IMR-90 (cell line): Measurements from ENCODE around the gene RNU1-4. TPM values are rescaled to one million over a fixed set of nuclear protein-coding genes. Genes with fewer than 3 reads are reported as not detected.
A peak's percentile ranks its signal among the peaks of the same experiment; 100 is the strongest.
"Not testable (repeated sequence)": the region's sequence is repeated elsewhere in the genome, so short reads cannot be mapped to it uniquely, and the experiment has no call there.

Source experiments
- ATAC-seq: fragments of 200-7000 bp; cut with Tn5 transposase; 2 replicates; pipeline ENCODE4 v1.9.1; 2020; ENCODE audit warnings: low read depth, mild to moderate bottlenecking, moderate library complexity
- BruUV-seq: library from RNA; stranded (reverse); fragments of 400-500 nt; replicated peaks from 2 replicates; lab custom pipeline; 2021; lab: Mats Ljungman, UMichigan
- CTCF ChIA-PET: fragments of 300-600 bp; formaldehyde crosslinking; extraction: SDS; loops from one replicate; lab custom pipeline; 2021; ENCODE audit warnings: antibody characterized with exemption; lab: Yijun Ruan, JAX
- POLR2A ChIA-PET: fragments of 300-600 bp; sonication (Branson Sonifier 250); formaldehyde crosslinking; loops from one replicate; lab custom pipeline; 2022; ENCODE audit warnings: antibody characterized with exemption; ENCODE audit not compliant: unreplicated experiment; lab: Charles Lee
- DNase-seq: peaks from one replicate; pipeline ENCODE4 v3.0.0; 2013
- H2AFZ ChIP-seq: replicated peaks from 2 replicates; pipeline ENCODE3; 2013; ENCODE audit warnings: low read length, mild to moderate bottlenecking; ENCODE audit not compliant: poor library complexity
- H2AK5ac ChIP-seq: 2 replicates; pipeline ENCODE4 v1.6.1; 2013; ENCODE audit warnings: low read depth, low read length, inconsistent platforms
- H2AK9ac ChIP-seq: replicated peaks from 2 replicates; pipeline ENCODE3; 2013; ENCODE audit warnings: mild to moderate bottlenecking, low read depth, low read length, moderate library complexity; ENCODE audit not compliant: poor library complexity
- H2BK120ac ChIP-seq: 2 replicates; pipeline ENCODE4 v1.6.1; 2013; ENCODE audit warnings: low read depth, low read length, inconsistent platforms
- H2BK15ac ChIP-seq: 3 replicates; pipeline ENCODE4 v1.6.1; 2013; ENCODE audit warnings: low read depth, low read length, inconsistent platforms
- H2BK20ac ChIP-seq: 2 replicates; pipeline ENCODE4 v1.6.1; 2013; ENCODE audit warnings: low read depth, mild to moderate bottlenecking, inconsistent platforms, low read length, moderate library complexity
- H2BK5ac ChIP-seq: 2 replicates; pipeline ENCODE4 v1.6.1; 2013; ENCODE audit warnings: mild to moderate bottlenecking, low read depth, low read length, inconsistent platforms; ENCODE audit not compliant: poor library complexity, severe bottlenecking
- H3K14ac ChIP-seq: replicated peaks from 2 replicates; pipeline ENCODE4 v1.6.1; 2013; ENCODE audit warnings: low read depth, low read length, inconsistent platforms
- H3K18ac ChIP-seq: 2 replicates; pipeline ENCODE4 v1.6.1; 2013; ENCODE audit warnings: low read depth, low read length, control low read depth
- H3K23ac ChIP-seq: 2 replicates; pipeline ENCODE4 v1.6.1; 2013; ENCODE audit warnings: low read depth, low read length, inconsistent platforms
- H3K27ac ChIP-seq: 2 replicates; pipeline ENCODE4 v1.5.1; 2013; ENCODE audit warnings: mild to moderate bottlenecking, control low read depth, low read length; ENCODE audit not compliant: insufficient read depth
- H3K27me3 ChIP-seq: 2 replicates; pipeline ENCODE4 v1.6.1; 2013; ENCODE audit warnings: low read length; ENCODE audit not compliant: control insufficient read depth, insufficient read depth
- H3K36me3 ChIP-seq: 2 replicates; pipeline ENCODE4 v1.6.1; 2013; ENCODE audit warnings: low read length, mixed read lengths; ENCODE audit not compliant: control insufficient read depth, insufficient read depth
- H3K4ac ChIP-seq: 2 replicates; pipeline ENCODE4 v1.6.1; 2013; ENCODE audit warnings: low read depth, low read length, inconsistent platforms
- H3K4me1 ChIP-seq: 2 replicates; pipeline ENCODE4 v1.6.1; 2013; ENCODE audit warnings: low read length, mixed read lengths; ENCODE audit not compliant: control insufficient read depth, insufficient read depth
- H3K4me2 ChIP-seq: 2 replicates; pipeline ENCODE4 v1.6.1; 2013; ENCODE audit warnings: low read depth, mild to moderate bottlenecking, control low read depth, low read length, moderate library complexity
- H3K4me3 ChIP-seq: 2 replicates; pipeline ENCODE4 v1.5.1; 2013; ENCODE audit warnings: low read depth, mild to moderate bottlenecking, control low read depth, low read length, moderate library complexity; ENCODE audit not compliant: insufficient read depth
- H3K56ac ChIP-seq: 2 replicates; pipeline ENCODE4 v1.6.1; 2013; ENCODE audit warnings: low read length, inconsistent platforms; ENCODE audit not compliant: insufficient read depth; ENCODE audit errors: extremely low read depth
- H3K79me1 ChIP-seq, 2 experiments: 2 replicates each; pipeline ENCODE4 v1.6.1; 2013; ENCODE audit warnings: low read length in 2 of 2, inconsistent platforms in 1 of 2, low read depth in 1 of 2
- H3K9ac ChIP-seq: 2 replicates; pipeline ENCODE4 v1.6.1; 2013; ENCODE audit warnings: low read depth, low read length, control low read depth
- H3K9me1 ChIP-seq: 2 replicates; pipeline ENCODE4 v1.6.1; 2013; ENCODE audit warnings: low read length, inconsistent platforms; ENCODE audit not compliant: insufficient read depth
- H3K9me3 ChIP-seq: 2 replicates; pipeline ENCODE4 v1.6.1; 2013; ENCODE audit warnings: low read length; ENCODE audit not compliant: control insufficient read depth, insufficient read depth
- H4K20me1 ChIP-seq: 2 replicates; pipeline ENCODE4 v1.6.1; 2013; ENCODE audit warnings: low read length, inconsistent platforms; ENCODE audit not compliant: insufficient read depth
- H4K5ac ChIP-seq: 2 replicates; pipeline ENCODE4 v1.6.1; 2013; ENCODE audit warnings: mild to moderate bottlenecking, low read depth, low read length, control low read depth
- H4K8ac ChIP-seq, 2 experiments: 2 replicates each; pipeline ENCODE4 v1.6.1; 2013; ENCODE audit warnings: low read depth in 2 of 2, low read length in 2 of 2, control low read depth in 1 of 2, inconsistent platforms in 1 of 2
- H4K91ac ChIP-seq: 2 replicates; pipeline ENCODE4 v1.6.1; 2013; ENCODE audit warnings: low read depth, low read length, inconsistent platforms; ENCODE audit not compliant: insufficient read depth
- WGBS, 2 experiments: methylation state at CpG; one replicate each; pipeline versions ENCODE4 v1.1.5 to v1.1.7; 2013; ENCODE audit warnings: missing lambda C conversion rate in 2 of 2; ENCODE audit not compliant: insufficient read length in 1 of 2; ENCODE audit errors: extremely low coverage in 2 of 2; 5-methylcytosine and 5-hydroxymethylcytosine counted together
- dilution Hi-C: fragments of 300-500 bp; cut with HindIII; formaldehyde crosslinking; loops from one replicate; pipeline ENCODE4 v1.14.3; 2018; ENCODE audit warnings: low sequenced_read_pairs; ENCODE audit not compliant: unreplicated experiment
- in situ Hi-C: fragments of 300-500 bp; cut with MboI; formaldehyde crosslinking; loops from 3 replicates; pipeline ENCODE4 v1.14.3; 2019; ENCODE audit warnings: low sequenced_read_pairs, inconsistent platforms, mixed read lengths
- intact Hi-C: fragments of 100-400 bp; cut with micrococcal nuclease; formaldehyde crosslinking; loops from 2 replicates; pipeline ENCODE4 v1.10.0; 2022
- polyA plus RNA-seq, 3 experiments: library from polyadenylated mRNA; depleted of rRNA; stranded (reverse); fragments of >200 nt; gene quantifications; 2 replicates each; pipeline ENCODE4 v1.2.3, GENCODE V29; 2012; ENCODE audit warnings: low replicate concordance in 1 of 3
- total RNA-seq: library from RNA; depleted of rRNA; stranded (reverse); fragments of >200 nt; gene quantifications from 2 replicates; pipeline ENCODE4 v1.2.3, GENCODE V29; 2012

Gene RNU1-4
- total and polyA plus RNA-seq, 2 of the 4 experiments (the other 2 are of a cell fraction): under 0.01 TPM; not detected in 1

DNA sequence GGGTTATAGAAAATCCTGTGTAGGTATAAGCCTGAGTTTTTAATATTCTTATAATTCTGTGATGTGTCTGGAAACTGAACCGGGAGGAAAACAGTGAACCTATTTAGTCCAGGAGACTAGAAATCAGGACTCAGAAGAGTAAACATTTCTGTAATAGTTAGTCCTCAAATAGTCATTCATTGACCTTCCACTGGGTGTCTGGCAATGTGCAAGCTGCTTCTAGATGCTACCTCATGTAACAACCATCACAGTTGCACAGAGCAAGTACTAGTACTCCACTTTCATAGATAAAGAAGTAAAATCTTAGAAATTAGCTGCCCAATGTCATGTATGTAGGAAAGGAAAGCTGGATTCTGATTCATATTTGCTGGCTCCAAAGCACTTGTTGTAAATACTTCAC, 15.1 kb downstream of the RNU1-4 start:
- H3K9me1 ChIP-seq, H3K27ac ChIP-seq, DNase-seq, H3K36me3 ChIP-seq, H3K9me3 ChIP-seq, H3K79me1 ChIP-seq, H3K14ac ChIP-seq, BruUV-seq, H3K4me2 ChIP-seq, H2AFZ ChIP-seq, POLR2A ChIA-PET, H3K4ac ChIP-seq, in situ Hi-C loops, H4K5ac ChIP-seq, H2AK9ac ChIP-seq, H3K27me3 ChIP-seq, intact Hi-C loops, H2BK15ac ChIP-seq, H3K56ac ChIP-seq, H3K9ac ChIP-seq, H3K18ac ChIP-seq, H2BK120ac ChIP-seq, dilution Hi-C loops, H2BK20ac ChIP-seq, H2AK5ac ChIP-seq, H3K4me1 ChIP-seq, H2BK5ac ChIP-seq, H3K4me3 ChIP-seq, H3K23ac ChIP-seq, H4K8ac ChIP-seq, H4K91ac ChIP-seq, CTCF ChIA-PET, H4K20me1 ChIP-seq: not testable (repeated sequence)
- no CpG with 5 or more reads among the region's 1 CpG for WGBS, 2 experiments
- ATAC-seq: peak; percentile 31; the same call in 1 of the 2 replicates

GRCh38 chr1:16755932-16756331, 15.6 kb downstream of the RNU1-4 start:
- CTCF ChIA-PET, H3K27ac ChIP-seq, H3K9me1 ChIP-seq, H3K27me3 ChIP-seq, H2BK5ac ChIP-seq, H3K4me3 ChIP-seq, H3K4me1 ChIP-seq, H3K18ac ChIP-seq, BruUV-seq, dilution Hi-C loops, H3K36me3 ChIP-seq, POLR2A ChIA-PET, H3K23ac ChIP-seq, H2AK5ac ChIP-seq, H2AK9ac ChIP-seq, H3K79me1 ChIP-seq, H4K91ac ChIP-seq, H2AFZ ChIP-seq, DNase-seq, H2BK15ac ChIP-seq, H3K9me3 ChIP-seq, H4K5ac ChIP-seq, H3K14ac ChIP-seq, H3K4ac ChIP-seq, H3K56ac ChIP-seq, H2BK20ac ChIP-seq, H3K9ac ChIP-seq, H3K4me2 ChIP-seq, H2BK120ac ChIP-seq, ATAC-seq, in situ Hi-C loops, H4K8ac ChIP-seq, intact Hi-C loops, H4K20me1 ChIP-seq: not testable (repeated sequence)
- no CpG with 5 or more reads among the region's 2 CpGs for WGBS, 2 experiments
